Mesenteric fat pad (tissue), 1 donor: ENCODE measurements around the gene PRPSAP2. TPM values are rescaled to one million over a fixed set of nuclear protein-coding genes. Genes with fewer than 3 reads are reported as not detected.

ENCODE experiments used
- DNase-seq: peaks from one replicate; pipeline ENCODE4 v3.0.0-alpha.2; 2020; ENCODE audit warnings: low spot score
- total RNA-seq: library from RNA; stranded (reverse); fragmentation: NEBNext Ultra II Directional; extraction: Animal tissue kit (Norgen Biotek cat#: 25700); gene quantifications from one replicate; pipeline ENCODE4 v1.2.1, GENCODE V29; 2021
- donor health status: DM: yes; HTN: yes; CAD: no.

The PRPSAP2 gene
- total RNA-seq, 1 donor from 2014 or later = 15.8 TPM

GRCh38 chr17:18960803-18961511 is 103.0 kb downstream of the PRPSAP2 start:
- DNase-seq = peak; percentile 96

- DNase-seq = no peak
Measured at GRCh38 chr17:18961634-18962493, 103.9 kb downstream of the PRPSAP2 start.

- DNase-seq = no peak
Measured at GRCh38 chr17:18962494-18962815, 104.5 kb downstream of the PRPSAP2 start.

GRCh38 chr17:18963126-18964017 is 105.4 kb downstream of the PRPSAP2 start:
- no peak for DNase-seq

- no peak for DNase-seq
Measured at GRCh38 chr17:18964018-18964351, 106.1 kb downstream of the PRPSAP2 start.

GRCh38 chr17:18964550-18964949 is 106.6 kb downstream of the PRPSAP2 start:
- DNase-seq = no peak

- DNase-seq = no peak
Measured at GRCh38 chr17:18965530-18966236, 107.8 kb downstream of the PRPSAP2 start.

GRCh38 chr17:18966831-18967624 is 109.1 kb downstream of the PRPSAP2 start:
- DNase-seq = no peak

- DNase-seq = no peak
Measured at GRCh38 chr17:18967916-18968315, 110.0 kb downstream of the PRPSAP2 start.

- DNase-seq = no peak
Measured at GRCh38 chr17:18968345-18968744, 110.4 kb downstream of the PRPSAP2 start.

GRCh38 chr17:18968945-18969887 is 111.3 kb downstream of the PRPSAP2 start:
- no peak for DNase-seq

GRCh38 chr17:18970582-18971480 is 112.9 kb downstream of the PRPSAP2 start:
- DNase-seq = no peak

GRCh38 chr17:18971801-18972200 is 113.9 kb downstream of the PRPSAP2 start:
- no peak for DNase-seq

GRCh38 chr17:18974407-18975149 is 116.6 kb downstream of the PRPSAP2 start:
- no peak for DNase-seq

GRCh38 chr17:18975597-18975996 is 117.7 kb downstream of the PRPSAP2 start:
- DNase-seq = no peak

GRCh38 chr17:18976201-18976600 is 118.3 kb downstream of the PRPSAP2 start:
- DNase-seq = no peak

- DNase-seq = no peak
Measured at GRCh38 chr17:18977021-18977420, 119.1 kb downstream of the PRPSAP2 start.
